Myocyte (in vitro differentiated cells): ENCODE results near the gene CETP. TPM values are rescaled to one million over a fixed set of nuclear protein-coding genes. Genes with fewer than 3 reads are reported as not detected.
"Not testable (repeated sequence)": the region's sequence is repeated elsewhere in the genome, so short reads cannot be mapped to it uniquely, and the experiment has no call there.

Experiments
- DNase-seq: peaks from one replicate; pipeline ENCODE4 v3.0.0-alpha.2; 2012; ENCODE audit warnings: low read depth
- total RNA-seq: library from RNA; depleted of rRNA; stranded (reverse); fragments of >200 nt; gene quantifications from 2 replicates; pipeline ENCODE4 v1.2.3, GENCODE V29; 2014

Gene CETP
- total RNA-seq, 1 donor from 2014 or later, result not detected

DNA sequence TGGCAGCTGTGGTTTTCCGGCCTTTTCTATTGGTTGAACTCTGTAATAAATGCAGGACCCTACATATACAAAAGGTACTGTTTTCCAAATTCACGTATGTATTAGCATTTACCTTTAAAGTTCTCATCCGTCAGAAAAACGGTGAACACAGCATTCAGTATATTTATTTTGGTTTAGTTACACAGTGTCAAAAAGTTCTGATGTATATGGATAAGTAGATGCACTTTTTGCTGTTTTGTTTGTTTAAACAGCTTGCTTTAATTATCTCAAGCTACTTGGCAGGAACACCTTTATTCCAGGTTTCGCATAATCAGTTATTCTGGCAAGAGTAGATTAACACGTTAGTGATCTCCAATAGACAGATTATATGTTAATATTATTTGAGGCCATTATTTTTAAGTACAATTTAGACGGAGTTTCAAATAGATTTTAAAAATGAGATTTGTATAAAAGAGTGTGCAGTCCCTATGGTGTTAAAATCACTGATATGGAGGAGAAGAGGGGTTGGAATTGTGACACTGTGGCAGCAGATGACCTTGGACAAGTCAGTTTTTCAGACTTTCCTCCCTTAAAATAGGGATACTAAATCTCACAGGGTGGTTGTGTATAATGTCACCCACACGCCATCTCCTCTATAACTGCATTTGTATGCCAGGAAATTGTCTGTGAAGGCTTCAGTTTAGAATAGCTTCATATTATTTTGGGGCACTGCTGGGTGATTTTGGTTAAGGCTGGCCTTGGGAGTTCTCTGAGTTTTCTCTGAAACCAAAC, 27.7 kb upstream of the CETP start:
- no peak for DNase-seq

- DNase-seq, result not testable (repeated sequence)
Observed at GRCh38 chr16:56934599-56935145, 27.1 kb upstream of the CETP start.

- DNase-seq, result no peak
Observed at GRCh38 chr16:56935201-56935600, 26.5 kb upstream of the CETP start.

GRCh38 chr16:56936491-56936890, 25.3 kb upstream of the CETP start:
- no peak for DNase-seq

DNA sequence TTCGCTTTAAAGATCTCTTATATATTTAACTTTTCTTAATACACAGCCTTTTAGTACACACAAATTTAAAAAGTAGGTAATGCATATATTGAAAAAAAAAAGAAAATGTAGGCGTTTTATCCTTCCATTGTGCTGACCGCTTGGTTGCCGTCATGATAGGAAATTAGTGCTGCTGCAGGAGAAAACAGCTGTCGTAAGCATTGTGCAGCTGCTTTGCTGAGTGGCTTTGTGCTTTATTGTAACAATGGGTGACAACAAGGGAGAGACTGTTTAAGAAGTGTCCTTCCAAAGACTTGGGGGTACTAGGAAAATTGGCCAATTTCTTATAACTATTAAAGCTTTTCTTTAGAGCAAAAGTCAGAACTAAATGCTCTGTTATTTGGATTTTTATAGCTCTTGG, 24.8 kb upstream of the CETP start:
- peak; percentile 65 for DNase-seq

DNA sequence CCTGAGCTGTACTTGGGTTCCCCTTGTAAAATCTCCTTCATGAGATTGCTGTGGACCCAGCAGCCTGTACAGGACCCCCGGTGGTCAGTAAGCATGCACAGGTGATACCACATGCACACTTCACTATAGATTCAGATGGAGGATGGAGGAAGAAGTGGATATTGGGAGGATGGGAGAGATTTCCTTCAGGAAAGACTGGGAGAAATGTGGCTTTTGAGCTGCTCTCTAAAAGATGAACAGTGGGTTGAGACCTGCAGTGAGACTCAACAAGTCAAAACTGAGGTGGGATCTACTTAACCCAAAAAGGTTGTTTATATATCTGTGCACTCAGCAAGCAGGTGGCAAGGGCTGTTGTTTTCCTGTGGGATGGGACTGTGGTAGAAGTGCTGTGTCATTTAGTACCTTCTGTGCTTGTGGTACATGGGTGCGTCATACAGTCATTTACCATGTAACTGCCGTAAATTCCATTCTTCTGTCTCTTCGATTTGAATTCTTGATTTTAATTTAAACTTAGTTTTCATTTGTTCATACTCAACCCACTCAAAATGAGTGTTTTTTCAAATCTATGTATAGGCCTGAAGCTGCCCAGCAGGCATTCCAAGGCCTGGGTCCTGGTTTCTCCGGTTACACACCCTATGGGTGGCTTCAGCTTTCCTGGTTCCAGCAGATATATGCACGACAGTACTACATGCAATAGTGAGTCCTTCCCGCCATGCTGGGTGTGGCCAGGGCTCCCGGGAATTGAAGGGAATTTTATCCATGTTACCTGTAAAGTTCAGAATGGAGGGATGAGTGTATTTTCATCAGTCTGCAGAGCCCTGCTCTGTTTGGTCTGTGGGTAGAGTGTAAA, 22.9 kb upstream of the CETP start:
- DNase-seq, result peak; percentile 75

GRCh38 chr16:56939801-56940200, 21.9 kb upstream of the CETP start:
- DNase-seq, result peak; percentile 84

GRCh38 chr16:56941092-56941491, 20.7 kb upstream of the CETP start:
- DNase-seq, result no peak

GRCh38 chr16:56941856-56942331, 19.9 kb upstream of the CETP start:
- DNase-seq, result no peak

DNA sequence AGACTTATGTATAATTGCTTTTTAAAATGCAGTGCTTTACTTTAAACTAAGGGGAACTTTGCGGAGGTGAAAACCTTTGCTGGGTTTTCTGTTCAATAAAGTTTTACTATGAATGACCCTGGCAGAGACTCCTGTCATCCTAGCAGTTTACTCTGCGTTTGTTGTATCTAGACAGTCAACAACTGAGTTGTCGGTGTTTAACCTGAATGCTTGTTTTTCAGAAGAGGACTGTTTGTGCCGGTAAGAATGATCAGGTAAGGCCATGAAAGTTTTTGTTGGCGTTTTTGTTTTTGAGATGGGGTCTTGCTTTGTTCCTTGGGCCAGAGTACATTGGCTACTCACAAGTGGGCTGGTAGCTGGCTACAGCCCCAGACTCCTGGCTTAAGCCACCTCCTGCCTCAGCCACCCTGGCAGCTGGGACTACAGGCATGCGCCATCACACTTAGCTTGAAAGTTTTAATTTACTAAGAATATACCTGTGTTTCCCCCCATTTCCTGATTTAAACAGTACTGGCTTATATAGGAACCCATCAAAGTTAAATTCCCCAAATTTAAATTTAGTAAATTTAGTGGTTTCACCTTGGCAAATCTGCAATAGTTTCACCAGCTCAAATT, 17.9 kb upstream of the CETP start:
- DNase-seq, result no peak

- peak; percentile 83 for DNase-seq
Observed at GRCh38 chr16:56944954-56945839, 16.6 kb upstream of the CETP start.

- no peak for DNase-seq
Observed at GRCh38 chr16:56945847-56946527, 15.8 kb upstream of the CETP start.

DNA sequence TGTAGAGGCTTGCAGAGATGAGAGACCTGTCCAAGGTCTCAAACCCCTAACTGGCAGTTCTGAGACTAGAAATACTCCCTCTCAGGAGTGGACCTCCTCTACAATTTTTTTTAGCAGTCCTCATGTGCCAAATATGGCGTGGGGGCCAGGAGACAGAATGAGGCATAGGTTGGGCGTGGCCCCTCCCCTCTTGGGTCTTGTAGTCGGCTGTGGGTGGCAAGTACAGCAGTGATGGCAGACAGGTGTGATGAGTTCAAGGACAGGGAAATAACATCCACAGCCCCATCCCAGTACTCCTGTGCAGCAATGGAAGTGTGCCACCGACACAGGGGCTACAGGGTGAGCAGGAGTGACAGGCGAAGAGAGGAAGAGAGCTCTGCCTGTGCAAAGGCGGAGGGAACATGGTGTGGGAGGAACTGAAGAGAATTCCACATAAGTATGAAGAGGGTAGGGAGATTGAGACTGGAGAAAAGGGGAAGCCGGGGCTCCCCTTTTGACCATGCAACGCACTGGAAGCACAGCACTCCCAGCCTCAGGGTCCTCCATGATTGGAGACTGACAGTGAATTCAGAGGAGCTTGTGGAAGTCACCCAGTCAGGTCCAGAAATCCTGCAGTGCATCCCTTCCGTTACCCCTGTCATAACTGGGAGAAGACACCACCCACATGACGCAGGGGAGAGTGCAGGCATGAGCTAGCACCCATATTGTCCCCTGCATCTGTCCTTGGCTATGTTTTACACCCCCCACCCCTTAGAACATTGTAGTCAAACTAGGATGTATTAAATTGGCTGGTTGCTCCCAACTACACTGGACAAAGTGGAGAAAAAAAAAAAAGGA, 14.8 kb upstream of the CETP start:
- DNase-seq, result peak; percentile 42

DNA sequence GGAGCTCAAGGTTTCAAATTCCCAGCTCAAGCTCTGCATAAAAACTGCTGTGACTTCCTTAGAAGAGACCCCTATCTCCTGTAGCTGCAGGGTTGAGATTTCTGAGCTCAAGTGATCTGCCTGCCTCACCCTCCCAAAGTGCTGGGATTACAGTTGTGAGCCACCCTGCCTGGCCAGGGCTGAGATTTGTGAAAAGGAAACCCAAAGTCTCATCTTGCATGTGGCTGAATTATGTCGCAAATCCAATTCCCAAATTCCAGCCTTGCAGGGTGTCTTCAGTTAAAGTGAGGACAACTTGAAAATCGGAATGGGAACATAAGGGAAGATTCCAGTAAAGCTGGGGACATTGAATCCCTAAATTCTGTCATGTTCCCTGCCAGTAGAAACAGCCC, 14.2 kb upstream of the CETP start:
- DNase-seq, result no peak

DNA sequence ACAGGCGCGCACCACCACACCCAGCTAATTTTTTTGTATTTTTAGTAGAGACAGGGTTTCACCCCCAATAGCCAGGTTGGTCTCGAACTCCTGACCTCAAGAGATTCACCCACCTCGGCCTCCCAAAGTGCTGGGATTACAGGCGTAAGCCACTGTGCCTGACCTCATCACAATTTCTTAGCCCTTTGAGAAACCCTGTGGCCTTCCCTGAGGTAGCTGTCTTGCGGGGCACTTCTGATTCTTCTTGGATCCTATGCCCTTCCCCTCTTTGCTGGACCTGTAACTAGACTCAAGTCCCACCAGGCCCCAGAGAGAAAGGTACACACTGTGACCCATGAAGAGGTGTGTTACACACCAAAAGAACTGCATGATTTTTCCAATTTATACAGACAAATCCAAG, 13.5 kb upstream of the CETP start:
- DNase-seq, result no peak

- DNase-seq, result no peak
Observed at GRCh38 chr16:56950051-56950450, 11.7 kb upstream of the CETP start.

DNA sequence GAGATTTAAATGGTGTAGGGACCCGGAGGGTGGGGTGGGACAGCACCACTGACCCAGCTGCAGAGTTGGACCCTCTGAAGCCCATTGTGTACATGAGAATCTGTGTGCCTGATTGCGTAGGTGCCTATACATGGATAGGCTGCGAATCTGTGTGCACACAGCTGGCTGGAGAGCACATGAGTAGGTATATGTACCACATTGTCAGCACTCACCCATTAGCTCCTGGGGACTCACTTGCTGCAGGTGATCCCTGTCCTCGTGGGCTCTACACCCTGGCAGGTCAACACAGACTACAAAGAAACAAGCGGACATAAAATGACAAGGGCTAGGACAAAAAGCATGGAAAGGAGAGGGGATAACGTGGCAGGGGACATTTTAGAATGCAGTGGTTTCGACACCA, 11.3 kb upstream of the CETP start:
- DNase-seq, result no peak

- DNase-seq, result peak; percentile 61
Observed at GRCh38 chr16:56950881-56951771, 10.6 kb upstream of the CETP start.
